GM12874 (cell line): ENCODE data around the gene AGBL4.

Experiments used
- CTCF ChIP-seq: IDR thresholded peaks from 2 replicates; pipeline ENCODE4 v1.5.1; 2011; ENCODE audit warnings: low read depth, mild to moderate bottlenecking, control low read depth, low read length, moderate library complexity; ENCODE audit not compliant: insufficient read depth

The AGBL4 gene

DNA sequence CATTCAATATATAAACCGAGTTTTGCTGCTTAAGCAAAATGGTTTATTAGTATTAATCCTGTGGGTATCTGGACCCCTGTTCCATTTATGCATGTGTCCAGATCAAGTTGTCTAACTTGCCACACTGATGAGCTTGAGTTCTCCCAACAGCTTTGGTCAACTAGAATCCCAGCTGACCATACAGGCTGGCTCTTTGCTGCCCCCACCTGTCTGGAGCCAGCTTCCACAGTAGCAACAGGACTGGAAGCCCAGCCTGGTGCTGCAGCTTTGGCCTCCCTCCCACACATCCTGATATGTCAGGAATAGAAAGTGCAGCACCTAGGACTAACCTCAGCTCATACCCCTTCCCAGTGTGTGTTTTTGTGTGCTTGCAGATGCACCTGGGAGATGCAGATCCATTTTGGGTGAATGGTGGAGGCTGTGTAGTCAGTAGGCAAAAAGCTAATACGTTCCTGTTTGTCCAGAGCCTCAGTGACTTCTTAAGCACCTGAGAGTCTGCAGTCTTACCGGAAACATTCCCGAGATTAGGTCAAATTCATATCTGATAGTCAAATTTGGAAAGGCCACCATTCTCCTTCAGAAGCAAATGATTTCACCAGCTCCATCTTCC is 1206.1 kb downstream of the AGBL4 start:
- TF ChIP-seq CTCF = peak; percentile 77

GRCh38 chr1:48810740-48811139 is 1213.0 kb downstream of the AGBL4 start:
- TF ChIP-seq CTCF = no peak

DNA sequence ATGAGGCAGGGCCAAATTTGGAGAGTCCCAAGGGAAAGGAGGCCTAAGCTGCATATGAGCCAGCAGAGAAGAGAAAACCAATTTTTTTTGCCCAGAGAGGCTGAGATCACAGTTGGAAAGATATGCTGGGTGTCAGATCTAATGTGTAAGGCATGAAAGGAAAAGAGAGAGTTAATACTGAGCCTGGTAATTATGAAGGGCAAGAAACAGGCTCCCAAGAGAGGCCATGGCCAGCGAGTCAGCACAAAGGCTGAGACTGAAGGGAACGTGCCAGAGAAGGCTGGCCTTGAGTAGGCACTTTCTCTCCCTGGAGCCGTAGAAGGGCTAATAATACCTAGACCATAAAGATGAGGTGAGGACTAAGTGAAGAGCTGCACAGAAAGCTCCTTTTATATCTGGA is 1215.3 kb downstream of the AGBL4 start:
- no peak for TF ChIP-seq CTCF

- TF ChIP-seq CTCF = no peak
These were observed 1216.0 kb downstream of the AGBL4 start for GRCh38 chr1:48807554-48808260.

GRCh38 chr1:48803474-48803873 is 1220.3 kb downstream of the AGBL4 start:
- no peak for TF ChIP-seq CTCF

GRCh38 chr1:48794816-48795215 is 1228.9 kb downstream of the AGBL4 start:
- no peak for TF ChIP-seq CTCF

GRCh38 chr1:48793863-48794262 is 1229.9 kb downstream of the AGBL4 start:
- no peak for TF ChIP-seq CTCF
